Uterus (tissue), 4 donors: Measurements from ENCODE around the gene REEP3. TPM values are rescaled to one million over a fixed set of nuclear protein-coding genes. Genes with fewer than 3 reads are reported as not detected.

ENCODE experiments used
- DNase-seq, 2 donors: peaks; one replicate each; pipeline ENCODE4 v3.0.0-alpha.2; 2019 to 2020
- H3K27ac ChIP-seq, 2 donors: fragments of 200-600 bp; sonication (generic); 1 replicate in 1 of 2; 2 replicates in 1 of 2; pipeline ENCODE4 v1.5.1; 2016 to 2018
- H3K27me3 ChIP-seq, 2 donors: fragments of 200-600 bp; sonication (generic); one replicate each; pipeline ENCODE4 v1.5.1; 2018 to 2019; ENCODE audit warnings: control low read depth in 1 of 2
- H3K36me3 ChIP-seq, 2 donors: fragments of 200-600 bp; sonication (generic); one replicate each; pipeline ENCODE4 v1.5.1; 2019; ENCODE audit warnings: control low read depth in 1 of 2
- H3K4me1 ChIP-seq, 2 donors: fragments of 200-600 bp; sonication (generic); one replicate each; pipeline ENCODE4 v1.5.1; 2018 to 2019; ENCODE audit warnings: control low read depth in 1 of 2
- H3K4me3 ChIP-seq, 2 donors: fragments of 200-600 bp; sonication (generic); 1 replicate in 1 of 2; 2 replicates in 1 of 2; pipeline ENCODE4 v1.5.1; 2018 to 2019; ENCODE audit warnings: mild to moderate bottlenecking in 1 of 2
- H3K9me3 ChIP-seq, 2 donors: fragments of 200-600 bp; sonication (generic); one replicate each; pipeline ENCODE4 v1.5.1; 2019; ENCODE audit warnings: control low read depth in 1 of 2
- POLR2A ChIP-seq, 2 donors: fragments of 450-650 bp; IDR thresholded peaks; one replicate each; pipeline ENCODE4 v1.6.1; 2016; ENCODE audit warnings: antibody characterized with exemption in 2 of 2, mild to moderate bottlenecking in 1 of 2, moderate library complexity in 1 of 2
- intact Hi-C: fragments of 100-400 bp; cut with DNase I; formaldehyde crosslinking; loops from one replicate; pipeline ENCODE4 v1.15.1; 2023; ENCODE audit warnings: low total_unique reads
- total RNA-seq, 4 donors: library from RNA; depleted of rRNA in 3 of 4; stranded (reverse); fragments of >200 nt in 3 of 4; gene quantifications; one replicate each; pipeline versions ENCODE4 v1.1.0 to v1.2.4, GENCODE V29; 2014 to 2023
- TF ChIP-seq, protein P1 (sequence below), 4 experiments: fragments of 200-600 bp in 2 of 4; fragments of 450-650 bp in 2 of 4; sonication (generic) in 2 of 4; IDR thresholded peaks; one replicate each; pipeline ENCODE4 v1.5.1; 2016 to 2019; ENCODE audit warnings: antibody characterized with exemption in 4 of 4, mild to moderate bottlenecking in 2 of 4, moderate library complexity in 1 of 4
- donor health status: DM: yes; HTN: yes; CAD: no.

Gene REEP3
- total RNA-seq, 4 donors from 2014 or later: 43.0 to 66.5 (median 58.2) TPM

DNA sequence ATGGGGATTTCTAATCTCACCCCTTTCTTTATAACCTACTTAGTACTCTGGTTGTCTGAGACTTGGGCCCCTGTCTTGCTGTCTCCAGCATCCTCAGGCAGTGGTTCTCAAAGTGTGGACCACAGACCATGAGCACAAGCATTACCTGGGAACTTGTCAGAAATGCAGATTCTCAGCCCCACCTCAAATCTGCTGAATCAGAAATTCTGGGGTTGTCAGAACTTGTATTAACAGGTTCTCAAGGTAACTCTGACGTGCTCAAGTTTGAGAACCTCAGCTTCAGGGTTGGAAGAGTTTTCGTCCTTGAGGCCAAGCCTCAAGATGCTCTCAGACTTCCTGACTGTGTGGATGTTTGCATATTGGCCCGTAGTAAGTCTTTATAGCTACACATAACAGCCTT lies 97.4 kb downstream of the REEP3 start:
- intact Hi-C loops: no loop called here
- no peak overlapping the region for H3K4me3 ChIP-seq
- no peak for TF ChIP-seq POLR2A (IDR thresholded peaks at IDR 0.05)
- TF ChIP-seq, protein P1, sequence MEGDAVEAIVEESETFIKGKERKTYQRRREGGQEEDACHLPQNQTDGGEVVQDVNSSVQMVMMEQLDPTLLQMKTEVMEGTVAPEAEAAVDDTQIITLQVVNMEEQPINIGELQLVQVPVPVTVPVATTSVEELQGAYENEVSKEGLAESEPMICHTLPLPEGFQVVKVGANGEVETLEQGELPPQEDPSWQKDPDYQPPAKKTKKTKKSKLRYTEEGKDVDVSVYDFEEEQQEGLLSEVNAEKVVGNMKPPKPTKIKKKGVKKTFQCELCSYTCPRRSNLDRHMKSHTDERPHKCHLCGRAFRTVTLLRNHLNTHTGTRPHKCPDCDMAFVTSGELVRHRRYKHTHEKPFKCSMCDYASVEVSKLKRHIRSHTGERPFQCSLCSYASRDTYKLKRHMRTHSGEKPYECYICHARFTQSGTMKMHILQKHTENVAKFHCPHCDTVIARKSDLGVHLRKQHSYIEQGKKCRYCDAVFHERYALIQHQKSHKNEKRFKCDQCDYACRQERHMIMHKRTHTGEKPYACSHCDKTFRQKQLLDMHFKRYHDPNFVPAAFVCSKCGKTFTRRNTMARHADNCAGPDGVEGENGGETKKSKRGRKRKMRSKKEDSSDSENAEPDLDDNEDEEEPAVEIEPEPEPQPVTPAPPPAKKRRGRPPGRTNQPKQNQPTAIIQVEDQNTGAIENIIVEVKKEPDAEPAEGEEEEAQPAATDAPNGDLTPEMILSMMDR (IDR thresholded peaks at IDR 0.05): no peak

DNA sequence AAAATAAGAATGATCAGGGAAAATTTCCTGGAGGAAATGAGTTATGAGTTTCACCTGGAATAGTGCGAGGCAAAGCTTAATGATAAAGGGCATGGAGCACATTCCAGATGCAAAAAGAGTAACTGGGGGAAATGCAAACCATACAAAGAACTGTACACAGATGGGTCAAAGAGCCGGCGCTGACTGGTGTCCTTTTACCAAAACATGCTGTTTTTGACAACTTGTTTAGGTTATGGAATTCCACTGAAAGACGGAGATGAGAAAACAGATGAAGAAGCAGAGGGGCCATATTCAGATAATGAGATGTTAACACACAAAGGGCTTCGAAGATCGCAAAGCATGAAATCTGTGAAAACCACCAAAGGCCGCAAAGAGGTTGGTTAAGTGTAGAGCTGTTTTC lies 98.2 kb downstream of the REEP3 start:
- H3K9me3 ChIP-seq: no peaks in the 10 kb centered on the region
- H3K4me3 ChIP-seq: no peak overlapping the region
- no peaks in the 10 kb centered on the region for H3K27me3 ChIP-seq
- DNase-seq: no peak
- intact Hi-C loops: no loop called here
- no peaks in the 10 kb centered on the region for H3K4me1 ChIP-seq
- H3K27ac ChIP-seq: no peak overlapping the region
- no peaks in the 10 kb centered on the region for H3K36me3 ChIP-seq
- TF ChIP-seq, protein P1 (IDR thresholded peaks at IDR 0.05): no peak
- no peak for TF ChIP-seq POLR2A (IDR thresholded peaks at IDR 0.05)

More for the DNA sequence above, 97.4 kb downstream of the REEP3 start:
- Histone ChIP-seq H3K9me3 (no peaks in the 10 kb centered on the region), H3K4me1 (no peaks in the 10 kb centered on the region), H3K27me3 (no peaks in the 10 kb centered on the region), H3K36me3 (no peaks in the 10 kb centered on the region), H3K27ac (no peak overlapping the region)
- DNase-seq: no peak

DNA sequence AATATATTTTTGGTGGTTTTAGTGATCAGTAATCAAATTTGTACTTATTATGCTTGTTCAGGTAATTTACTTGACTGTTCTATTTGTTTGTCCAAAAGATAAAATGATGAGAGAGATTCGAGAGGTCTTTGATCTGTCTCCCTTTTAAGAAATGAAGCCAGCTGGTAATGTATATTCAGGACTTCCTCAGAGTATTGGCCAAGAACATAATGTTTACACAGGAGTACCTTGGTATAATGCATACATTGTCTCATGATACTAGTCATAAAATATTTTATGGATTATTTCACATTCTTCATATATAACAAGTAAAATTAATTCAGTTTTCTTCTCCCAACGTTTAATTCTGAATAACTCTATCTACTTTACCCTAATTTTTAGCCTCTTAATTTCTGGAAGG lies 100.9 kb downstream of the REEP3 start:
- Histone ChIP-seq H3K4me1 (no peaks in the 10 kb centered on the region), H3K36me3 (no peaks in the 10 kb centered on the region), H3K4me3 (no peak overlapping the region), H3K27ac (no peak overlapping the region), H3K27me3 (no peaks in the 10 kb centered on the region), H3K9me3 (no peaks in the 10 kb centered on the region)
- intact Hi-C loops: no loop called here
- TF ChIP-seq POLR2A (IDR thresholded peaks at IDR 0.05): no peak
- TF ChIP-seq, protein P1 (IDR thresholded peaks at IDR 0.05): no peak
- no peak for DNase-seq

DNA sequence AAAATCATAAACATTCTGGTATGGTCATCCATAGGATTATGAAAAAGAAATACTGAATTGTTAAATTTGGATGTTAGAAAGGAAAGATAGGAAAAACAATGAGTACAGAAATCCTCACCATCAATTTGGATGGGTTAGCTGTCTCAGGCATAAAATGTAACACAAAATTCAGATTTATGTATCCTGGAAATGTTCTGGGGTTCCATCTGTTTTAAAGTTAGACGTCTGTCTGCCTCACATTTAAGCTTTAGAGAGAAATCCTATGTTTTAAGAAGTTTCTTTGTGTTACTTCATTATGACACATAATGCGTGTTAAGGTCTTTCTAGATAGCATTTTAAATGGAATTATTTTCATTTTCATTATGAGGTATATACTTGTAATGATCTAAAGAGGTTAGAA lies 103.5 kb downstream of the REEP3 start:
- Histone ChIP-seq H3K4me1 (no peaks in the 10 kb centered on the region), H3K27me3 (no peaks in the 10 kb centered on the region), H3K36me3 (no peaks in the 10 kb centered on the region), H3K9me3 (no peaks in the 10 kb centered on the region), H3K27ac (no peak overlapping the region), H3K4me3 (no peak overlapping the region)
- intact Hi-C loops: no loop called here
- TF ChIP-seq, protein P1 (IDR thresholded peaks at IDR 0.05): no peak
- no peak for TF ChIP-seq POLR2A (IDR thresholded peaks at IDR 0.05)
- no peak for DNase-seq

DNA sequence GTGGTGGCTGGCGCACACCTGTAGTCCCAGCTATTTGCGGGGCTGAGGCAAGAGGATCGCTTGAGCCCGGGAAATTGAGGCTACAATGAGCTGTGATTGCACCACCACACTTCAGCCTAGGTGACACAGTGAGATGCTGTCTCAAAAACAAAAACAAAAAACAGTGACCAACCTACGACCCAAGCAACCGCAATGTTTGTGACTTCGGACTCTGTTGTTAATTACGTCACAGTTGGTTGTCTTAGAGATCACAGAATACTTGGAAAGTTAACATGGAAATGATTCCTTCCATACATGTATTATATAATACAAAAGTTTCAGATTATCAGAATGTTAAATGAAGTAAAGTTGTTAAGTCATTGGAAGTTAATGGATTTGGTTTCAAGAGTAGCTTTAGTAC lies 106.2 kb downstream of the REEP3 start:
- DNase-seq: no peak
- Histone ChIP-seq H3K27me3 (no peaks in the 10 kb centered on the region), H3K27ac (peak overlapping the region; percentile 89 to 98), H3K4me3 (no peak overlapping the region), H3K4me1 (no peaks in the 10 kb centered on the region), H3K9me3 (no peaks in the 10 kb centered on the region), H3K36me3 (no peaks in the 10 kb centered on the region)
- intact Hi-C loops: no loop called here
- no peak for TF ChIP-seq POLR2A (IDR thresholded peaks at IDR 0.05)
- TF ChIP-seq, protein P1 (IDR thresholded peaks at IDR 0.05): no peak
